Melanocyte of skin (primary cell): ENCODE data around the gene GAN. TPM values are rescaled to one million over a fixed set of nuclear protein-coding genes. Genes with fewer than 3 reads are reported as not detected.

Experiments
- total RNA-seq, 2 donors: library from RNA; depleted of rRNA; stranded (reverse); fragments of >200 nt; gene quantifications; 2 replicates each; pipeline ENCODE4 v1.2.3, GENCODE V29; 2012

The GAN gene
- 1 to 10 TPM; 5.9 to 6.7 TPM for total RNA-seq

GRCh38 chr16:81314603-81315270, at the start of gene GAN:
GAN (plus strand) TSS chr16:81314962; CDS start chr16:81315114, 152 bp downstream.

Other genes with a start within 250 kb of the GAN start
- gene C16orf46, start 237.7 kb upstream of the GAN start, total RNA-seq = under 1 TPM; 0.33 to 0.34 TPM
- gene GCSH, start 218.6 kb upstream of the GAN start, total RNA-seq = 10 to 100 TPM; 18.2 to 35.3 TPM
- gene BCO1, start 76.3 kb upstream of the GAN start, total RNA-seq = 1 to 10 TPM; 2.0 to 2.8 TPM
- 10 to 100 TPM in 1 of 2 donors, 1 to 10 TPM in 1; 8.3 to 11.7 TPM for gene CMIP, start 129.8 kb downstream of the GAN start, total RNA-seq